MCF 10A (cell line): ENCODE measurements around the gene TMEM212. TPM values are rescaled to one million over a fixed set of nuclear protein-coding genes. Genes with fewer than 3 reads are reported as not detected.
A peak's percentile ranks its signal among the peaks of the same experiment; 100 is the strongest.
"Not testable (repeated sequence)": the region's sequence is repeated elsewhere in the genome, so short reads cannot be mapped to it uniquely, and the experiment has no call there.

Experiments used
- BruUV-seq: library from RNA; stranded (reverse); fragments of 400-500 nt; replicated peaks from 2 replicates; lab custom pipeline; 2021; lab: Mats Ljungman, UMichigan
- CTCF ChIA-PET: fragments of 300-600 bp; sonication (Branson Sonifier 250); formaldehyde crosslinking; extraction: SDS; loops from one replicate; lab custom pipeline; 2021; ENCODE audit warnings: antibody characterized with exemption, inconsistent platforms; lab: Yijun Ruan, JAX
- POLR2A ChIA-PET: fragments of 300-600, 350-650 bp; sonication (Branson Sonifier 250); formaldehyde crosslinking; extraction: SDS; loops from one replicate; lab custom pipeline; 2020; ENCODE audit warnings: antibody characterized with exemption, inconsistent platforms; lab: Yijun Ruan, JAX
- DNase-seq: peaks from one replicate; pipeline ENCODE4 v3.0.0-alpha.2; 2018; ENCODE audit not compliant: unreplicated experiment
- H3K27ac Mint-ChIP-seq: one replicate; pipeline ENCODE4 v1.8.0; 2022; ENCODE audit warnings: mild to moderate bottlenecking, low read depth, mixed read lengths; ENCODE audit not compliant: unreplicated experiment
- H3K27me3 Mint-ChIP-seq: one replicate; pipeline ENCODE4 v1.8.0; 2022; ENCODE audit warnings: mixed read lengths; ENCODE audit not compliant: insufficient read depth, unreplicated experiment
- H3K36me3 Mint-ChIP-seq: one replicate; pipeline ENCODE4 v1.8.0; 2022; ENCODE audit warnings: mild to moderate bottlenecking, moderate library complexity, mixed read lengths; ENCODE audit not compliant: insufficient read depth, unreplicated experiment
- H3K4me1 Mint-ChIP-seq: one replicate; pipeline ENCODE4 v1.8.0; 2022; ENCODE audit warnings: mixed read lengths; ENCODE audit not compliant: insufficient read depth, unreplicated experiment
- H3K4me3 Mint-ChIP-seq: one replicate; pipeline ENCODE4 v1.8.0; 2022; ENCODE audit warnings: mild to moderate bottlenecking, moderate library complexity, mixed read lengths; ENCODE audit not compliant: unreplicated experiment
- H3K9me3 Mint-ChIP-seq: one replicate; pipeline ENCODE4 v1.8.0; 2022; ENCODE audit warnings: mixed read lengths; ENCODE audit not compliant: unreplicated experiment
- intact Hi-C: fragments of 100-400 bp; cut with micrococcal nuclease; formaldehyde crosslinking; loops from 2 replicates; pipeline ENCODE4 v1.14.1; 2022
- total RNA-seq: library from RNA; stranded (reverse); gene quantifications from 2 replicates; pipeline ENCODE4 v1.2.3, GENCODE V29; 2022
- TF ChIP-seq, protein P1 (sequence below): fragments of 200-600 bp; IDR thresholded peaks from one replicate; pipeline ENCODE4 v1.8.0; 2022; ENCODE audit warnings: antibody characterized with exemption, mild to moderate bottlenecking; ENCODE audit not compliant: unreplicated experiment

TMEM212 gene
- total RNA-seq, 1 experiment from 2014 or later, result not detected

DNA sequence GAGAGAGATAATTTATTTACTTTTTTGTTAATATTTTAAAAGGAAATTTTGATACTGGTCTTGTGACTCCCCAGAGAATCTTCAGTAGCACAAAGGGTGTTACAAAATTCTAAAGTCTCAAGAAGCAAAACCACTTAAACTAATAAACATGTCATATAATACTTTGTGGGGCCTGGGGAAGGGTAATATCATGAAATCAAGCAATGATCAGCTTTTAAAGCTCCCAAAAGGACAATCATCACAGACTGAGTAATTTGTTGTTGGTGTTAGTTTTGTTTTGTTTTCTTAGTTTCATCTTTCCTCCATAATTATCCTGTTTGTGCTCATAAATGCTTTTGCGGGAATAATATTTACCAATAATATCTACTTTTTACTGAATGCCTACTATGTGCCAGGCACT lies 55.0 kb downstream of the TMEM212 start:
- intact Hi-C loops, result no loop called here
- Mint-ChIP-seq H3K4me1 (peaks cover 5% of the 10 kb centered on the region), H3K4me3 (no peak overlapping the region), H3K9me3 (no peaks in the 10 kb centered on the region), H3K36me3 (no peaks in the 10 kb centered on the region), H3K27me3 (peaks cover 31% of the 10 kb centered on the region), H3K27ac (no peak overlapping the region)
- ChIA-PET CTCF (no interaction called here), POLR2A (no interaction called here)
- DNase-seq, result no peak
- no TSS peak for BruUV-seq
- TF ChIP-seq, protein P1, sequence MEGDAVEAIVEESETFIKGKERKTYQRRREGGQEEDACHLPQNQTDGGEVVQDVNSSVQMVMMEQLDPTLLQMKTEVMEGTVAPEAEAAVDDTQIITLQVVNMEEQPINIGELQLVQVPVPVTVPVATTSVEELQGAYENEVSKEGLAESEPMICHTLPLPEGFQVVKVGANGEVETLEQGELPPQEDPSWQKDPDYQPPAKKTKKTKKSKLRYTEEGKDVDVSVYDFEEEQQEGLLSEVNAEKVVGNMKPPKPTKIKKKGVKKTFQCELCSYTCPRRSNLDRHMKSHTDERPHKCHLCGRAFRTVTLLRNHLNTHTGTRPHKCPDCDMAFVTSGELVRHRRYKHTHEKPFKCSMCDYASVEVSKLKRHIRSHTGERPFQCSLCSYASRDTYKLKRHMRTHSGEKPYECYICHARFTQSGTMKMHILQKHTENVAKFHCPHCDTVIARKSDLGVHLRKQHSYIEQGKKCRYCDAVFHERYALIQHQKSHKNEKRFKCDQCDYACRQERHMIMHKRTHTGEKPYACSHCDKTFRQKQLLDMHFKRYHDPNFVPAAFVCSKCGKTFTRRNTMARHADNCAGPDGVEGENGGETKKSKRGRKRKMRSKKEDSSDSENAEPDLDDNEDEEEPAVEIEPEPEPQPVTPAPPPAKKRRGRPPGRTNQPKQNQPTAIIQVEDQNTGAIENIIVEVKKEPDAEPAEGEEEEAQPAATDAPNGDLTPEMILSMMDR, result no peak

GRCh38 chr3:171900446-171900845 lies 57.3 kb downstream of the TMEM212 start:
- H3K27ac Mint-ChIP-seq, result no peak overlapping the region
- H3K27me3 Mint-ChIP-seq, result peaks cover 8% of the 10 kb centered on the region
- intact Hi-C loops, result no loop called here
- TF ChIP-seq, protein P1, result no peak
- peaks cover 5% of the 10 kb centered on the region for H3K4me1 Mint-ChIP-seq
- DNase-seq, result no peak
- BruUV-seq, result no TSS peak
- ChIA-PET CTCF (no interaction called here), POLR2A (no interaction called here)
- no peaks in the 10 kb centered on the region for H3K36me3 Mint-ChIP-seq
- H3K9me3 Mint-ChIP-seq, result no peaks in the 10 kb centered on the region
- no peak overlapping the region for H3K4me3 Mint-ChIP-seq

DNA sequence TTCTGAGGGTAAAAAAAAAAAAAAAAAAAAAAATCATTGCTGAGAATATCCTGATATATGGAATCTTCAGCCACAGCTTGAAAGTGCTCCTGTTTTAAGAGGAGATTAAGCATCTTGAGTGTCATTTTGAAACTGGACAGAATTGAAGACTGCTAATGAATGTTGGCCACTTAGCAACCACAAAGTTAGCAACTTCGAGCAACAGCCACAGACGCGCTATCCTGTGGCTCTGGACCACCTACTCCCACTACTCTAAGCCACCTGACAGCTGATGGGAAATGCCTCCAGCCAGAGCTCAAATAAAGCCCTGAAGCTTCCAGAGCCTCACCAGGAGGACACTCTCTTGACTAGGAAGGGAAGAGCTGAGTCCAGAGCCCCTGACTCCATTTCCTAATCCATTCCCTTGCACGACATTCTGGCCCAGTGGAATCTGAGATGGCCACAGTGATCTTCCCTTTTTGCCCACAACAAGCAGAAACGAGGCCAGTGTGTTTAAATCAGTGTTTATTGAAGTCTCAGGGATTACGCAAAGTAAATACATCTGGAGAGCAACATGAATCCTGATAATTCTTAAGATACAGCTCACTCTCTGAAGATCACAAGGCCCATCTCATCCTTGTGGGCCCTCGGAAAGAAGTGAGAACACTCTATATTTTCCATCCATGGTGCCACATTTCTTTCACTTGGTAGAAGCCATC lies 58.6 kb downstream of the TMEM212 start:
- ChIA-PET POLR2A (interaction anchor here (0.9 kb wide), 1 partner anchor 20 kb away, joined by 3 read pairs; no protein-coding TSS in a partner anchor), CTCF (no interaction called here)
- no TSS peak for BruUV-seq
- Mint-ChIP-seq H3K9me3 (no peaks in the 10 kb centered on the region), H3K36me3 (no peaks in the 10 kb centered on the region), H3K4me3 (no peak overlapping the region), H3K27me3 (no peaks in the 10 kb centered on the region), H3K4me1 (peaks cover 5% of the 10 kb centered on the region), H3K27ac (no peak overlapping the region)
- DNase-seq, result peak; percentile 4
- intact Hi-C loops, result no loop called here
- TF ChIP-seq, protein P1, result no peak

- CTCF ChIA-PET, result no interaction called here
- Mint-ChIP-seq H3K36me3 (no peaks in the 10 kb centered on the region), H3K4me1 (peaks cover 5% of the 10 kb centered on the region), H3K4me3 (no peak overlapping the region), H3K27me3 (no peaks in the 10 kb centered on the region), H3K27ac (no peak overlapping the region), H3K9me3 (peaks cover 1% of the 10 kb centered on the region)
- POLR2A ChIA-PET, result no interaction called here
- DNase-seq, result no peak
- TF ChIP-seq, protein P1, result no peak
- intact Hi-C loops, result no loop called here
- no TSS peak for BruUV-seq
Measured at GRCh38 chr3:171904829-171905228, 61.7 kb downstream of the TMEM212 start.

DNA sequence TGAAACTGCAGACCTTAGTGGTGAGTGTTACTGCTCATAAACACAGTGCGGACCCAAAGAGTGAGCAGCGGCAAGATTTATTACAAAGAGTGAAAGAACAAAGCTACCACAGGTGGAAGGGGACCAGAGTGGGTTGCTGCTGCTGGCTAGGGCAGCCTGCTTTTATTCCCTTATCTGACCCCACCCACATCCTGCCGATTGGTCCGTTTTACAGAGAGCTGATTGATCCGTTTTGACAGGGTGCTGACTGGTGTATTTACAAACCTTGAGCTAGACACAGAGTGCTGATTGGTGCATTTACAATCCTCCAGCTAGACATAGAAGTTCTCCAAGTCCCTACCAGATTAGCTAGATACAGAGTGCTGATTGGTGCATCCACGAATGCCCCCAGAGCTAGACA lies 63.4 kb downstream of the TMEM212 start:
- BruUV-seq, intact Hi-C loops: not testable (repeated sequence)

More for the DNA sequence above, 63.4 kb downstream of the TMEM212 start:
- CTCF ChIA-PET, DNase-seq, H3K36me3 Mint-ChIP-seq, H3K27me3 Mint-ChIP-seq, H3K4me1 Mint-ChIP-seq, POLR2A ChIA-PET, H3K4me3 Mint-ChIP-seq, H3K27ac Mint-ChIP-seq, H3K9me3 Mint-ChIP-seq: not testable (repeated sequence)
